ENCODE data around the gene DEGS2. TPM values are rescaled to one million over a fixed set of nuclear protein-coding genes. Genes with fewer than 3 reads are reported as not detected.
"Not testable (repeated sequence)": the region's sequence is repeated elsewhere in the genome, so short reads cannot be mapped to it uniquely, and the experiment has no call there.

DEGS2 gene
- total RNA-seq, 4 donors from 2014 or later, result 0.16 to 0.94 (median 0.68) TPM

GRCh38 chr14:100158566-100159093 lies 815 bp downstream of the DEGS2 start:
- peaks cover 0 to 17% (median 13%) of the 10 kb centered on the region in 3 donors for H3K4me1 ChIP-seq
- peaks cover 77% of the 10 kb centered on the region for H3K27me3 ChIP-seq
- WGBS, 2 donors (ENCODE audit: low coverage in 1 of 2), result 21 to 53% methylated on average over 2 to 14 of the region's 32 CpGs
- H3K9me3 ChIP-seq, result peaks cover 0 to 14% (median 0%) of the 10 kb centered on the region in 3 donors
- no peak for TF ChIP-seq CTCF (IDR thresholded peaks at IDR 0.05)
- TF ChIP-seq EP300 (IDR thresholded peaks at IDR 0.05), result no peak
- no peak for TF ChIP-seq POLR2A (IDR thresholded peaks at IDR 0.05)
- TF ChIP-seq POLR2AphosphoS5 (IDR thresholded peaks at IDR 0.05), result no peak
- H3K36me3 ChIP-seq, result no peaks in the 10 kb centered on the region
- H3K4me3 ChIP-seq, result peak overlapping the region in 1 of 2 donors; percentile 48
- H3K27ac ChIP-seq, result no peak overlapping the region
- no peak for ATAC-seq

- ATAC-seq, H3K4me3 ChIP-seq, H3K36me3 ChIP-seq, H3K27ac ChIP-seq: not testable (repeated sequence)
- H3K27me3 ChIP-seq, result peaks cover 82% of the 10 kb centered on the region
- H3K4me1 ChIP-seq, result peaks cover 0 to 17% (median 13%) of the 10 kb centered on the region in 3 donors
- peaks cover 0 to 14% (median 0%) of the 10 kb centered on the region in 3 donors for H3K9me3 ChIP-seq
- 88 to 93% methylated on average over 2 to 3 of the region's 16 CpGs for WGBS, 2 donors (ENCODE audit: low coverage in 1 of 2)
Observed at GRCh38 chr14:100157548-100158232, 1.8 kb downstream of the DEGS2 start.

- H3K27ac ChIP-seq, result no peak overlapping the region
- 80 to 83% methylated on average over 1 to 2 of the region's 6 CpGs for whole genome bisulfite sequencing, 2 donors (ENCODE audit: low coverage in 1 of 2)
Observed at GRCh38 chr14:100156776-100157175, 2.7 kb downstream of the DEGS2 start.

GRCh38 chr14:100155756-100156616 lies 3.5 kb downstream of the DEGS2 start:
- Histone ChIP-seq H3K36me3 (no peaks in the 10 kb centered on the region), H3K4me1 (peaks cover 0 to 17% (median 13%) of the 10 kb centered on the region in 3 donors), H3K27me3 (peaks cover 92% of the 10 kb centered on the region), H3K27ac (no peak overlapping the region), H3K9me3 (peaks cover 0 to 14% (median 0%) of the 10 kb centered on the region in 3 donors), H3K4me3 (no peak overlapping the region)
- TF ChIP-seq POLR2AphosphoS5 (IDR thresholded peaks at IDR 0.05) (no peak), CTCF (IDR thresholded peaks at IDR 0.05) (no peak), POLR2A (IDR thresholded peaks at IDR 0.05) (no peak), EP300 (IDR thresholded peaks at IDR 0.05) (no peak)
- no peak for ATAC-seq
- WGBS, 2 donors (ENCODE audit: low coverage in 1 of 2), result 42 to 59% methylated on average over 4 to 11 of the region's 12 CpGs

More at GRCh38 chr14:100156776-100157175, 2.7 kb downstream of the DEGS2 start:
- Histone ChIP-seq H3K4me1 (peaks cover 0 to 17% (median 13%) of the 10 kb centered on the region in 3 donors), H3K27me3 (peaks cover 91% of the 10 kb centered on the region), H3K4me3 (no peak overlapping the region), H3K36me3 (no peaks in the 10 kb centered on the region), H3K9me3 (peaks cover 0 to 14% (median 0%) of the 10 kb centered on the region in 3 donors)
- no peak for ATAC-seq
- TF ChIP-seq POLR2AphosphoS5 (IDR thresholded peaks at IDR 0.05) (no peak), CTCF (IDR thresholded peaks at IDR 0.05) (no peak), EP300 (IDR thresholded peaks at IDR 0.05) (no peak), POLR2A (IDR thresholded peaks at IDR 0.05) (no peak)

- no peak overlapping the region for H3K4me3 ChIP-seq
- peaks cover 92% of the 10 kb centered on the region for H3K27me3 ChIP-seq
- 75 to 87% methylated on average over 3 to 4 of the region's 8 CpGs for WGBS, 2 donors (ENCODE audit: low coverage in 1 of 2)
- no peak overlapping the region for H3K27ac ChIP-seq
- H3K9me3 ChIP-seq, result peaks cover 0 to 14% (median 0%) of the 10 kb centered on the region in 3 donors
- no peaks in the 10 kb centered on the region for H3K36me3 ChIP-seq
- peaks cover 0 to 17% (median 13%) of the 10 kb centered on the region in 3 donors for H3K4me1 ChIP-seq
- ATAC-seq, result no peak
- TF ChIP-seq EP300 (IDR thresholded peaks at IDR 0.05) (no peak), CTCF (IDR thresholded peaks at IDR 0.05) (peak in 2 of 4 experiments; percentile 17 to 39), POLR2AphosphoS5 (IDR thresholded peaks at IDR 0.05) (no peak)
Observed at GRCh38 chr14:100155049-100155621, 4.3 kb downstream of the DEGS2 start.

Measured in gastroesophageal sphincter (tissue), 4 donors.